ENCODE results near the gene DOK1.

Gene DOK1

DNA sequence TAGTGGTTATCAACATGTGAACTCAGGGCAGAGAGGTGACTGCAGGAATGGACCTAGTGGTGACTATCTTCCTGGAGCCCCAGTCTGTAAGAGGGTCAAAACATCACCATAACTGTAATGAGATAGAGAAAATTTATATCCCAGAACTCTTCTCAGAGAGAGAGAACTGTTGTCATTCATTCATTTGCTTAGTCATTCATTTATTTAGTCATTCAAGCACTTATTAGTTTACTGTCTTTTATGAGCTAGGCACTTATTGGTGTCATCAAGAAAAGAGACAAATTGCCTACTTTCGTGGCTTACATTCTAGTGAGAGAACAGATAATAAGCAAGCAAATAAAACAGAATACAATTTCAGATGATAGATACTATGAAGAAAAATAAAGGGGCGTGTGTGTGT lies 34.1 kb downstream of the DOK1 start:
- POLR2A ChIA-PET, result interaction anchor here (0.7 to 1.4 kb wide), 3 partner anchors 53 to 59 kb away, joined by 3 to 6 read pairs (median 3); partner anchors contain the start of genes AUP1 and HTRA2
- H3K4me3 ChIP-seq (ENCODE audit: low read depth, low read length), result no peak overlapping the region
- no peak for DNase-seq (ENCODE audit: low read depth, low spot score)
- CTCF ChIA-PET, result interaction anchor here (0.8 to 21.1 kb wide), 30 partner anchors 11 to 764 kb away, joined by 3 to 401 read pairs (median 5); partner anchors contain the start of genes AUP1, CCDC142, HTRA2 and INO80B
- TF ChIP-seq, protein P1, sequence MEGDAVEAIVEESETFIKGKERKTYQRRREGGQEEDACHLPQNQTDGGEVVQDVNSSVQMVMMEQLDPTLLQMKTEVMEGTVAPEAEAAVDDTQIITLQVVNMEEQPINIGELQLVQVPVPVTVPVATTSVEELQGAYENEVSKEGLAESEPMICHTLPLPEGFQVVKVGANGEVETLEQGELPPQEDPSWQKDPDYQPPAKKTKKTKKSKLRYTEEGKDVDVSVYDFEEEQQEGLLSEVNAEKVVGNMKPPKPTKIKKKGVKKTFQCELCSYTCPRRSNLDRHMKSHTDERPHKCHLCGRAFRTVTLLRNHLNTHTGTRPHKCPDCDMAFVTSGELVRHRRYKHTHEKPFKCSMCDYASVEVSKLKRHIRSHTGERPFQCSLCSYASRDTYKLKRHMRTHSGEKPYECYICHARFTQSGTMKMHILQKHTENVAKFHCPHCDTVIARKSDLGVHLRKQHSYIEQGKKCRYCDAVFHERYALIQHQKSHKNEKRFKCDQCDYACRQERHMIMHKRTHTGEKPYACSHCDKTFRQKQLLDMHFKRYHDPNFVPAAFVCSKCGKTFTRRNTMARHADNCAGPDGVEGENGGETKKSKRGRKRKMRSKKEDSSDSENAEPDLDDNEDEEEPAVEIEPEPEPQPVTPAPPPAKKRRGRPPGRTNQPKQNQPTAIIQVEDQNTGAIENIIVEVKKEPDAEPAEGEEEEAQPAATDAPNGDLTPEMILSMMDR (IDR thresholded peaks at IDR 0.05; ENCODE audit: insufficient read depth, low read length, missing control alignments), result no peak

DNA sequence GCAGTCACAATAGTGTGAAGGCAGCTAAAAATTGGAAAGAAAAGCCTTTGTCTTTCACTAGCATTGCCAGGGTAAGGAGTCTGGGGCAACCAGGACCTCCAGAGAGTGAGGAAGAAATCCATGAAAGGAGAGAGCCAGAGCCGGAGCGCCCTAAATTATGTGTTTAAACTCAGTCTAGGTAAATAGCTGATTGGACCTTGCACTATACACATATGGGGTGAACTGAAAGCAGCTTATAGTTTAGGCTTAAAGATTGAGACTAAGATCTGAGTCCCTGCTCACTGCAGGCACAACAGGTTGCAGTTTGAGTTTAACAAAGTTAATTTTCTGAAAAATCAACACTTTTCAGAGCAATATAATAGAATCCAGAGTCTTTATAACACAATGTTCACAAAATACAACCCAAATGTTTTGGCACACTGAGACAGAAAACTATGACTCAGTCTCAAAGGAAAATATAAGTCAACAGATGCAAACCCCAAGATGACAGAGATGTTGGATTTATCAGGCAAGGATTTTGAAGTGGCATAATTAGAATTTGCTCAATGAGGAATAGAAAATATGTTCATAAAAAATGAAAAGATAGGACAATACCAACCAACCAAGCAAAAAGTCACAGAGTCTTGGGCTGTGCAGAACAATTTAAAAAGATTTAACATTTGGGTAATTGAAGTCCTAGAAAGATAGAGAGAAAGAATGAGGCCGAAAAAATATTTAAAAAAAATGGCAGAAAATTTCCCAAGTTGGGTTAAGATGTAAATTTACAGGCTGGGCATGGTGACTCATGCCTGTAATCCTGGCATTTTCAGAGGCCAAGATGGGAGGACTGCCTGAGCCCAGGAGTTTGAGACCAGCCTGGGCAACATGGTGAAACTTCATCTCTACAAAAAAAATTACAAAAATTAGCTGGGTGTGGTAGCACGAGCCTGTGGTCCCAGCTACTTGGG lies 39.6 kb downstream of the DOK1 start:
- TF ChIP-seq, protein P1 (IDR thresholded peaks at IDR 0.05; ENCODE audit: insufficient read depth, low read length, missing control alignments), result no peak

DNA sequence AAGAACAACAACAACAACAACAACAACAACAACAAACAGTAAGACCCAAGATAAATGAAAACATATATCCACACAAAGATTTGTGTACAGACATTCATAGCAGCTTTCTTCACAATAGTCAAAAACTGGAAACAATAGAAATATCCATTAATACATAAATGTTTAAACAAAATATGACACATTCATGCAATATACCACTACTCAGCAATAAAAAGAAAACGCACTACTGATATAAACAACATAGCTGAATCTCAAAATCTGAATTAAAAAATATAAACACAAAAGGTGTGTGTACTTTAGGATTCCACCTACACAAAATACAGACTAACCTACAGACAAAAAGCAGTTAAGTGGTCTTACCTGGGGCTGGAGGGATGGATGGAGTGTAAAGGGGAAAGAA lies 42.1 kb downstream of the DOK1 start:
- no peak for DNase-seq (ENCODE audit: low read depth, low spot score)
- CTCF ChIA-PET, result interaction anchor here (8.1 kb wide), 1 partner anchor 8 kb away, joined by 86 read pairs; no protein-coding TSS in a partner anchor
- H3K4me3 ChIP-seq (ENCODE audit: low read depth, low read length), result no peak overlapping the region
- TF ChIP-seq, protein P1 (IDR thresholded peaks at IDR 0.05; ENCODE audit: insufficient read depth, low read length, missing control alignments), result no peak
- POLR2A ChIA-PET, result no interaction called here

More for the DNA sequence above, 39.6 kb downstream of the DOK1 start:
- ChIA-PET POLR2A (no interaction called here), CTCF (interaction anchor here (0.8 to 21.1 kb wide), 3 partner anchors 10 to 107 kb away, joined by 3 to 401 read pairs (median 10); partner anchors contain the start of genes CCDC142 and TTC31)
- H3K4me3 ChIP-seq (ENCODE audit: low read depth, low read length), result no peak overlapping the region
- DNase-seq (ENCODE audit: low read depth, low spot score), result no peak

DNA sequence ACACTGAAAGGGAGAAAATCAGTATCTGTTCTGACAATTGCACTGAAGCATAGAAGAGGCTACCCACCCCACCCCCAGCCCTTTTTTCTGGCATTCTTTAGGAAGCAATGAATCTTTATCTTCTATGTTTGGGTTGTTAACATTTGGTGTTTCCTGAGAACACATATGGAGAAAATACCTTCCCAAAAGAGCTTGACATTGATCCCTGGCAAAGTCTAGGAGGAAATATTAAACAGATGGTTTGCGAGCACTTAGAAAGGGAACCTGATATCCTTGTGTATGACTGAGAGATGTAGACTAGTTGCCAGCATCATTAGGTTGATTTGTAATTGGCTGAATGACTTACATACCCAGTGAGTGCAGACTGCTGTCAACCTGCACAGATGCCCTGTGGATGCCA lies 42.9 kb downstream of the DOK1 start:
- H3K4me3 ChIP-seq (ENCODE audit: low read depth, low read length), result no peak overlapping the region
- ChIA-PET POLR2A (no interaction called here), CTCF (interaction anchor here (8.1 kb wide), 1 partner anchor 9 kb away, joined by 86 read pairs; no protein-coding TSS in a partner anchor)
- DNase-seq (ENCODE audit: low read depth, low spot score), result no peak
- TF ChIP-seq, protein P1 (IDR thresholded peaks at IDR 0.05; ENCODE audit: insufficient read depth, low read length, missing control alignments), result no peak

DNA sequence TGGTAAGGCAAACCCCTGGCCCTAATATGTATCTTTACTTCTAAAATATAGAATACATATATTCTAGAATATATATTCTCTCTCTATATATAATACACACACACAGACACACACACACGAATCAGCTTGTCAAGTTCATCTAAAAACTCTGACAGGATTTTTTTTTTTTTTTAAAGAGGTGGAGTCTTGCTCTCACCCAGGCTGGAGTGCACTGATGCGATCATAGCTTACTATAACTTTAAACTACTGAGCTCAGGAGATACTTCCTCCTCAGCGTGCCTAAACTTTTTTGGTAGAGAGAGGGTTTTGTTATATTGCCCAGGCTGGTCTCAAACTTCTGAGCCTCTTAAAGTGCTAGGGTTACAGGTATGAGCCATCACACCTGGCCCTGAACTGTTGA lies 45.2 kb downstream of the DOK1 start:
- ChIA-PET CTCF (interaction anchor here (8.1 kb wide), 1 partner anchor 11 kb away, joined by 86 read pairs; no protein-coding TSS in a partner anchor), POLR2A (no interaction called here)
- TF ChIP-seq, protein P1 (IDR thresholded peaks at IDR 0.05; ENCODE audit: insufficient read depth, low read length, missing control alignments), result no peak
- H3K4me3 ChIP-seq (ENCODE audit: low read depth, low read length), result no peak overlapping the region
- DNase-seq (ENCODE audit: low read depth, low spot score), result no peak

Measured in AG04449 (cell line).